GM21447 (cell line): ENCODE data around the gene COL21A1.

ENCODE experiments used
- ATAC-seq: cut with Tn5 transposase; IDR thresholded peaks from one replicate; pipeline ENCODE4 v1.9.1; 2021; ENCODE audit not compliant: unreplicated experiment

The COL21A1 gene

DNA sequence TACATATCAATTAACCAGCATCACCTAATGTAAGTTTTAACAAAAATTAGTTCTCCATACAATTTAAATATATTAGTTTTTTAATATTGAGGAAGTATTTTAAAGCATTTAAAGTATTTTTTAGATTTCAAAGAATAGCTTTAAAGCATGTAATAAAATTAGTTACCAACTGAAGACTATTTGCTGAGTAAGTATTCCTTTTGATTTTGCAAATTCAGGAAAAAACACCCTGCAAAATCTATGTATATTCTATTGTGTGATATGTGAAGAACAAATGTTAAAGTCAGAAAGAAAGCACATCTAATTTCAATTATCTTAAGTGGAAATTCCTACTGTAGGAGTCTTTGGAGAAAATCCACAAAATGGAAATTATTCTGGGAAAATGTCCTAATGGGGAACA, 107.3 kb downstream of the COL21A1 start:
- ATAC-seq, result no peak

DNA sequence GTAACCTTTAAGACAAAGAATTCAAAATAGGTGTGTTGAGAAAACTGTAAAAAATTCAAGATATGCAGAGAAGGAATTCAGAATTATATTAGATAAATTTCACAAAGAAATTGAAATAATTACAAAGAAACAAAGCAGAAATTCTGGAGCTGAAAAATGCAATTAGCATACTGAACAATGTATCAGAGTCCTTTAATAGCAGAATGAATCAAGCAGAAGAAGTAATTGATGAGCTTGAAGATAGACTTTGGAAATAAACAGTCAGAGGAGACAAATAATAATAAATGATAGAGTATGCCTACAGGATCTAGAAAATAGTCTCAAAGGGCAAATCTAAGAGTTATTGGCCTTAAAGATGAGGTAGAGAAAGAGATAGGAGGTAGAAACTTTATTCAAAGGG, 131.7 kb downstream of the COL21A1 start:
- no peak for ATAC-seq

DNA sequence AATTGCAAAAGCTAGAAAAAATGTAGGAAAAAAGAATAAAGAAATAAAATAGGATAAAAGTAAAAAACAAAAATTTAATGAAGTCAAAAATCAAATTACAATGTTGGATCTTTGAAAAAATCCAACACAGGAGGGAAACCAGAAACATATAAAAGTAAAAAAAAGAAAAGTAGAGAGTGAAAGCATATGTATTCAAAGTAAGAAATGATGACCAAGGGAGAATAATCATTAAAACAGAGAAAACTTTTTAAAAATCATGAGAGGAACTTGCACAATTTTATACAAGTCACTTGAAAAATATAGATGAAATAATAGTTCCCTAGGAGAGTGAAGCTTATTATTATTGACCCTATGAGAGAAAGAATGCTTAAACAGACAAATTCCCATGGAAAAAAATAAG, 138.2 kb downstream of the COL21A1 start:
- ATAC-seq, result no peak

GRCh38 chr6:56106231-56106630, 141.1 kb downstream of the COL21A1 start:
- ATAC-seq, result no peak

- no peak for ATAC-seq
Measured at GRCh38 chr6:56104591-56104990, 142.8 kb downstream of the COL21A1 start.

GRCh38 chr6:56102216-56102615, 145.2 kb downstream of the COL21A1 start:
- ATAC-seq, result no peak

DNA sequence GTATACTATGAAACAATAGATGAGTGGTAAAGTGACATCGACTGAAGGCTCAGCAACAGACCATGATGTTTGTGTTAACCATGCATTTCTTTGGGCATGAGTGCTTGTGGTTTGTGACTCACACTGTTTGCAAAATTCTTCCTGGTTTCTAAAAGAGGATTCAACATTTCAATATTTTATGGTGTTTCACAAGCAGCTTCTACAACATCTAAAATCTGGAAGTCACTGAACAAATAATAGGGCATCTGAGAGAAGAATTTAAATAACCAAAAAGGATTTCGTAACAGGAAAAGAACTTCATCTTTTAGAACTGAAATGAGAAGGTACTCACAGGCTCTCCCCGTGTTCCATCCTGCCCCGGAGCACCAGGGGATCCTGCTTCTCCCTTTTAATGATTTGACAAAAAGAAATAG, 146.2 kb downstream of the COL21A1 start:
- no peak for ATAC-seq

GRCh38 chr6:56096946-56097621, 150.3 kb downstream of the COL21A1 start:
- no peak for ATAC-seq

- no peak for ATAC-seq
Measured at GRCh38 chr6:56096541-56096940, 150.8 kb downstream of the COL21A1 start.

GRCh38 chr6:56093776-56094175, 153.6 kb downstream of the COL21A1 start:
- no peak for ATAC-seq

GRCh38 chr6:56091159-56091869, 156.1 kb downstream of the COL21A1 start:
- ATAC-seq, result no peak

DNA sequence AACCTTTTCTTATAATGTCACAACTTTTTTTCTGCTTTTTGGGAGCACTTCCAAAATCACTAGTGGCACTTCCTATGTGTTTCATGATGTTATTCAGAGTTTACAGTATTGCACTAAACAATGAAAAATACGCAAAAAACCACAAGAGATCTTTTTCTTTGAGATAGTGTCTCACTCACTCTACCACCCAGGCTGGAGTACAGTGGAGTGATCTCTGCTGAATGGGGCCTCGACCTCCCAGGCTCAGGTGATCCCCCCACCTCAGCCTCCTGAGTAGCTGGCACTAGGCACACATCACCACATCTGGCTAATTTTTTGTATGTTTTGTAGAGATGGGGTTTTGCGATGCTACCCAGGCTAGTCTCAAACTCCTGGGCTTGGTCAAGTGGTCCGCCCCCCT, 158.7 kb downstream of the COL21A1 start:
- ATAC-seq, result no peak

- no peak for ATAC-seq
Measured at GRCh38 chr6:56087421-56087820, 160.0 kb downstream of the COL21A1 start.

GRCh38 chr6:56079751-56080540, 167.4 kb downstream of the COL21A1 start:
- no peak for ATAC-seq

GRCh38 chr6:56076033-56076432, 171.3 kb downstream of the COL21A1 start:
- no peak for ATAC-seq

- ATAC-seq, result no peak
Measured at GRCh38 chr6:56073761-56074160, 173.6 kb downstream of the COL21A1 start.

- ATAC-seq, result no peak
Measured at GRCh38 chr6:56073315-56073714, 174.1 kb downstream of the COL21A1 start.

GRCh38 chr6:56072856-56073255, 174.5 kb downstream of the COL21A1 start:
- no peak for ATAC-seq

- no peak for ATAC-seq
Measured at GRCh38 chr6:56065408-56065807, 182.0 kb downstream of the COL21A1 start.

- no peak for ATAC-seq
Measured at GRCh38 chr6:56062836-56063235, 184.5 kb downstream of the COL21A1 start.

- no peak for ATAC-seq
Measured at GRCh38 chr6:56058636-56059035, 188.7 kb downstream of the COL21A1 start.
